ENCODE measurements around the gene ST3GAL3. TPM values are rescaled to one million over a fixed set of nuclear protein-coding genes. Genes with fewer than 3 reads are reported as not detected.
A peak's percentile ranks its signal among the peaks of the same experiment; 100 is the strongest.

ST3GAL3 gene
- total and polyA plus RNA-seq, 7 donors = 22.2 to 53.2 (median 44.5) TPM

DNA sequence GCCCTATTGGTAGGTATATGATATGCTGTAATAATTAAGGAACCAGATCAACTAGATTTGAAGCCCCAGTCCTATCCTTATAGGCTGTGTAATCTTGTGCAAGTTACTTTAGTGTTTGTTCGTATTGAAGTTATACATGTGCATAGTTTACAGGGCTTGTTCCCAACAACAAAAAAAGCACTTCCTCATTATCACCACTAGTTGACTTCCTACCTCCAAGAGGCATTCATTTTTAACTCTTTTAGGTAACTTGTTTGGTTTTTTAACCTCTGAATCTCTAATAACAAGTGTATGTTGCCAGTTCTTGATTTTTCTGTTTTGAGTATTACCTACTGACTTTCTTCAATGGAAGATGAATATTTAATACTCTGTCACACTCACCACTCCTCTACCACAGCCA, 71.9 kb downstream of the ST3GAL3 start:
- no peak for ATAC-seq
- Histone ChIP-seq H3K4me1 (peaks cover 42% of the 10 kb centered on the region), H3K27ac (no peak overlapping the region), H3K4me3 (no peak overlapping the region), H3K27me3 (ENCODE audit: insufficient read depth in 3 of 3, low read length in 2 of 3) (no peaks in the 10 kb centered on the region), H3K9me3 (peaks cover 7% of the 10 kb centered on the region), H3K36me3 (ENCODE audit: insufficient read depth in 1 of 2, low read depth in 1 of 2) (no peaks in the 10 kb centered on the region)
- intact Hi-C loops (cut with DNase I) = no loop called here
- 85 to 98% (median 92%) methylated on average over 1 of the region's 1 CpG for WGBS, 3 donors
- no peak for DNase-seq
- TF ChIP-seq, protein P1, sequence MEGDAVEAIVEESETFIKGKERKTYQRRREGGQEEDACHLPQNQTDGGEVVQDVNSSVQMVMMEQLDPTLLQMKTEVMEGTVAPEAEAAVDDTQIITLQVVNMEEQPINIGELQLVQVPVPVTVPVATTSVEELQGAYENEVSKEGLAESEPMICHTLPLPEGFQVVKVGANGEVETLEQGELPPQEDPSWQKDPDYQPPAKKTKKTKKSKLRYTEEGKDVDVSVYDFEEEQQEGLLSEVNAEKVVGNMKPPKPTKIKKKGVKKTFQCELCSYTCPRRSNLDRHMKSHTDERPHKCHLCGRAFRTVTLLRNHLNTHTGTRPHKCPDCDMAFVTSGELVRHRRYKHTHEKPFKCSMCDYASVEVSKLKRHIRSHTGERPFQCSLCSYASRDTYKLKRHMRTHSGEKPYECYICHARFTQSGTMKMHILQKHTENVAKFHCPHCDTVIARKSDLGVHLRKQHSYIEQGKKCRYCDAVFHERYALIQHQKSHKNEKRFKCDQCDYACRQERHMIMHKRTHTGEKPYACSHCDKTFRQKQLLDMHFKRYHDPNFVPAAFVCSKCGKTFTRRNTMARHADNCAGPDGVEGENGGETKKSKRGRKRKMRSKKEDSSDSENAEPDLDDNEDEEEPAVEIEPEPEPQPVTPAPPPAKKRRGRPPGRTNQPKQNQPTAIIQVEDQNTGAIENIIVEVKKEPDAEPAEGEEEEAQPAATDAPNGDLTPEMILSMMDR (IDR thresholded peaks at IDR 0.05) = no peak

DNA sequence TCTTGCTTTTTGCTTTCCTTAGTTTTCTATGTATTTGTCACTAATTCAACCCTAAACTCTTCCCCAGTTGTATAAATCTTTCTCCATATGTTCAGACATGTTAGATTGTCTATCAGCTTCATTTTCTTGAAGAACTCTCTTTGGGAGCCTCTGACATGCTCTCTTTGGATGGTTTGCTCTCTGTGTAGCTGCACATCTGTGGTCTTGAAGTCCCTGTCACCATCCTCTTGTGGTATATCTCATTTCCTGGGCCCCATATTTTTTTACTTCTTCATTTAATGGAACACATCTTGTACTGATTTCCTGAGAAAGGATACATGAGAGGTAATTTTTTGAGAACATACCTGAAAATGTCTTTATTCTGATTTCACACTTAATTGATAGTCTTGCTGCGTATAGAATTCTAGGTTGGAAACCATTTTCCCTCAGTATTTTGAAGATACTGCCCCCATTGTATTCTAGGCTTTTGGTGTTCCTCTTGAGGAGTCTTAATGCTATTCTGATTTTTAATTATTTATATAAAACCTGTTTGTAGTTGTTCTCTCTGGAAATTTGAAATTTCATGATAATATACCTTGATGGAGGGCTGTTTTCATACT, 72.6 kb downstream of the ST3GAL3 start:
- no peaks in the 10 kb centered on the region for H3K36me3 ChIP-seq (ENCODE audit: insufficient read depth in 1 of 2, low read depth in 1 of 2)
- 99 to 100% (median 100%) methylated on average over 1 of the region's 1 CpG for WGBS, 3 donors

GRCh38 chr1:43781574-43781973, 74.2 kb downstream of the ST3GAL3 start:
- no peaks in the 10 kb centered on the region for H3K36me3 ChIP-seq (ENCODE audit: insufficient read depth in 1 of 2, low read depth in 1 of 2)
- H3K27ac ChIP-seq = peak overlapping the region; percentile 86
- 55 to 72% (median 65%) methylated on average over 2 of the region's 2 CpGs for WGBS, 3 donors
- intact Hi-C loops (cut with DNase I) = no loop called here
- DNase-seq (no peak), ATAC-seq (no peak)
- peaks cover 7% of the 10 kb centered on the region for H3K9me3 ChIP-seq
- TF ChIP-seq, protein P1 (IDR thresholded peaks at IDR 0.05) = no peak
- H3K4me1 ChIP-seq = peaks cover 43% of the 10 kb centered on the region
- H3K4me3 ChIP-seq = no peak overlapping the region
- H3K27me3 ChIP-seq (ENCODE audit: insufficient read depth in 3 of 3, low read length in 2 of 3) = no peaks in the 10 kb centered on the region

More for the DNA sequence above, 72.6 kb downstream of the ST3GAL3 start:
- TF ChIP-seq, protein P1 (IDR thresholded peaks at IDR 0.05) = no peak
- Histone ChIP-seq H3K27me3 (ENCODE audit: insufficient read depth in 3 of 3, low read length in 2 of 3) (no peaks in the 10 kb centered on the region), H3K27ac (no peak overlapping the region), H3K9me3 (peaks cover 7% of the 10 kb centered on the region), H3K4me3 (no peak overlapping the region), H3K4me1 (peaks cover 47% of the 10 kb centered on the region)
- no peak for ATAC-seq
- intact Hi-C loops (cut with DNase I) = no loop called here
- DNase-seq = no peak

- H3K9me3 ChIP-seq = peaks cover 7% of the 10 kb centered on the region
- peak; percentile 38 to 54 (median 44) for ATAC-seq
- 50 to 78% (median 64%) methylated on average over 4 of the region's 4 CpGs for WGBS, 3 donors
- peaks cover 48% of the 10 kb centered on the region for H3K4me1 ChIP-seq
- H3K27ac ChIP-seq = peak overlapping the region; percentile 86
- intact Hi-C loops (cut with DNase I) = no loop called here
- H3K36me3 ChIP-seq (ENCODE audit: insufficient read depth in 1 of 2, low read depth in 1 of 2) = no peaks in the 10 kb centered on the region
- H3K27me3 ChIP-seq (ENCODE audit: insufficient read depth in 3 of 3, low read length in 2 of 3) = no peaks in the 10 kb centered on the region
- TF ChIP-seq, protein P1 (IDR thresholded peaks at IDR 0.05) = no peak
- DNase-seq = no peak
- H3K4me3 ChIP-seq = no peak overlapping the region
Observed at GRCh38 chr1:43783096-43783670, 75.8 kb downstream of the ST3GAL3 start.

Data from psoas muscle (tissue), 8 donors.